ENCODE measurements around the gene HMBS.

Gene HMBS

GRCh38 chr11:119103793-119104192 is 19.1 kb downstream of the HMBS start:
- ChIA-PET CTCF (interaction anchor here (1.2 to 3.8 kb wide), 6 partner anchors 9 to 235 kb away, joined by 3 to 27 read pairs (median 12); partner anchors contain the start of gene CBL), POLR2A (no interaction called here)
- no peak for TF ChIP-seq CTCF (IDR thresholded peaks at IDR 0.05; ENCODE audit: insufficient read depth, low read length, missing control alignments)
- DNase-seq (ENCODE audit: low read depth, low spot score), result no peak
- no peak overlapping the region for H3K4me3 ChIP-seq (ENCODE audit: low read depth, low read length)

- TF ChIP-seq CTCF (IDR thresholded peaks at IDR 0.05; ENCODE audit: insufficient read depth, low read length, missing control alignments), result no peak
- DNase-seq (ENCODE audit: low read depth, low spot score), result no peak
- ChIA-PET POLR2A (interaction anchor here (0.8 to 1.7 kb wide), 7 partner anchors 9 to 210 kb away, joined by 3 to 8 read pairs (median 3); partner anchors contain the start of genes HINFP, HMBS and VPS11), CTCF (interaction anchor here (0.6 to 3.8 kb wide), 13 partner anchors 8 to 268 kb away, joined by 3 to 23 read pairs (median 4); partner anchors contain the start of gene CBL)
- H3K4me3 ChIP-seq (ENCODE audit: low read depth, low read length), result peak within 1 kb of the TSS; percentile 82
These were observed 22.2 kb downstream of the HMBS start, which contains the start of gene C2CD2L for GRCh38 chr11:119106564-119107537. TSS of gene C2CD2L (plus strand) at chr11:119107344. CDS start at chr11:119107742, 398 bp downstream.

DNA sequence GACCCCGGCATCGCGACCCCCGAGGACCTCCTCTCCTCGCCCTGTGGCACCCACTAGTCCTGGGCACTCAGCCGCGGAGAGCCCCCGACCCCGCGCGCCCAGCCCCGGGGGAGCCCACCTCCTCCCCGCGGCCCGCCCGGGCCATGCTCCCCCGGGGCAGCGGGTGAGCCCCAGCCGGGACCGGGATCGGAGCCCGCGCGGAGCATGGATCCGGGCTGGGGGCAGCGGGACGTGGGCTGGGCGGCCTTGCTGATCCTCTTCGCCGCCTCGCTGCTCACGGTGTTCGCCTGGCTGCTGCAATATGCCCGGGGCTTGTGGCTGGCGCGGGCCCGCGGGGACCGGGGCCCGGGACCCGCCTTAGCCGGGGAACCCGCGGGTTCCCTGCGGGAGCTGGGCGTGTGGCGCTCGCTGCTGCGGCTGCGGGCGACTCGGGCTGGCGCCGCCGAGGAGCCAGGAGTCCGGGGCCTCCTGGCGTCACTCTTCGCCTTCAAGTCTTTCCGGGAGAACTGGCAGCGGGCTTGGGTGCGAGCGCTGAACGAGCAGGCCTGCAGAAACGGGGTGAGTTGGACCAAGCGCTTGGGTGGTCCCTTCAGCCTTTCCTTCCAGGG is 23.0 kb downstream of the HMBS start:
- CTCF ChIA-PET, result interaction anchor here (0.6 to 3.8 kb wide), 10 partner anchors 9 to 268 kb away, joined by 3 to 23 read pairs (median 4); partner anchors contain the start of gene CBL
- peak overlapping the region; percentile 82 for H3K4me3 ChIP-seq (ENCODE audit: low read depth, low read length)
- DNase-seq (ENCODE audit: low read depth, low spot score), result no peak
- POLR2A ChIA-PET, result interaction anchor here (0.5 to 1.7 kb wide), 6 partner anchors 11 to 209 kb away, joined by 3 to 8 read pairs (median 3); partner anchors contain the start of genes HINFP and VPS11
- TF ChIP-seq CTCF (IDR thresholded peaks at IDR 0.05; ENCODE audit: insufficient read depth, low read length, missing control alignments), result no peak

- TF ChIP-seq CTCF (IDR thresholded peaks at IDR 0.05; ENCODE audit: insufficient read depth, low read length, missing control alignments), result no peak
- H3K4me3 ChIP-seq (ENCODE audit: low read depth, low read length), result peak overlapping the region; percentile 82
- no peak for DNase-seq (ENCODE audit: low read depth, low spot score)
- ChIA-PET CTCF (interaction anchor here (1.0 to 2.5 kb wide), 8 partner anchors 10 to 267 kb away, joined by 3 to 13 read pairs (median 4); partner anchors contain the start of gene CBL), POLR2A (interaction anchor here (0.5 kb wide), 1 partner anchor 13 kb away, joined by 3 read pairs; the partner anchor contains the start of gene HINFP)
These were observed 23.6 kb downstream of the HMBS start for GRCh38 chr11:119108146-119108856.

GRCh38 chr11:119108857-119109221 is 24.2 kb downstream of the HMBS start:
- DNase-seq (ENCODE audit: low read depth, low spot score), result no peak
- CTCF ChIA-PET, result interaction anchor here (1.0 to 2.5 kb wide), 7 partner anchors 10 to 229 kb away, joined by 3 to 13 read pairs (median 5); partner anchors contain the start of gene CBL
- POLR2A ChIA-PET, result no interaction called here
- TF ChIP-seq CTCF (IDR thresholded peaks at IDR 0.05; ENCODE audit: insufficient read depth, low read length, missing control alignments), result no peak
- H3K4me3 ChIP-seq (ENCODE audit: low read depth, low read length), result peak overlapping the region; percentile 82
